HepG2 (cell line): ENCODE data around the gene TRPC1. TPM values are rescaled to one million over a fixed set of nuclear protein-coding genes. Genes with fewer than 3 reads are reported as not detected.

Experiments
- ATAC-seq: fragments of 200-7000 bp; cut with Tn5 transposase; 3 replicates; pipeline ENCODE4 v1.9.1; 2020; ENCODE audit warnings: mild to moderate bottlenecking, moderate library complexity
- BruUV-seq: library from RNA; stranded (reverse); fragments of 400-500 nt; replicated peaks from 2 replicates; lab custom pipeline; 2021; lab: Mats Ljungman, UMichigan
- CTCF ChIA-PET: fragments of 300-600 bp; formaldehyde crosslinking; extraction: SDS; loops from one replicate; lab custom pipeline; 2021; ENCODE audit warnings: low total read pairs, inconsistent platforms, low intra/inter-chr PET ratio; lab: Yijun Ruan, JAX
- POLR2A ChIA-PET: fragments of 350-600 bp; sonication (Branson Sonifier 250); formaldehyde crosslinking; loops from one replicate; lab custom pipeline; 2020; ENCODE audit warnings: antibody characterized with exemption, inconsistent platforms; lab: Yijun Ruan, JAX
- DNase-seq: peaks from one replicate; pipeline ENCODE4 v3.0.0-alpha.2; 2015; ENCODE audit warnings: low spot score
- FAIRE-seq: peaks from 3 replicates; lab custom pipeline; 2011; peaks lifted over from hg19 to GRCh38; lab: Jason Lieb, UNC
- H2AFZ ChIP-seq: one replicate; pipeline ENCODE4 v1.6.1; 2011; ENCODE audit warnings: low read length, inconsistent platforms
- H3K27ac ChIP-seq: fragments of 300-600 bp; 3 replicates; pipeline ENCODE4 v1.8.0; 2011; ENCODE audit warnings: mixed run types, mild to moderate bottlenecking, mixed read lengths, low read length, inconsistent platforms; ENCODE audit not compliant: insufficient read depth; ENCODE audit errors: extremely low read length
- H3K27me3 ChIP-seq, 2 experiments: fragments of 200-600 bp in 1 of 2; 2 replicates in 1 of 2; 3 replicates in 1 of 2; pipeline versions ENCODE4 v1.6.0 to v1.8.0; 2011; ENCODE audit warnings: low read length in 2 of 2, mild to moderate bottlenecking in 2 of 2, moderate library complexity in 2 of 2, inconsistent platforms in 1 of 2; ENCODE audit not compliant: insufficient read depth in 2 of 2, control insufficient read depth in 1 of 2
- H3K36me3 ChIP-seq, 2 experiments: fragments of 200-600 bp in 1 of 2; replicated peaks in 1 of 2; 2 replicates in 1 of 2; 3 replicates in 1 of 2; pipeline versions ENCODE4 v1.5.1 to v1.8.0; 2011; ENCODE audit warnings: low read length in 2 of 2, inconsistent platforms in 1 of 2; ENCODE audit not compliant: insufficient read depth in 2 of 2, control insufficient read depth in 1 of 2
- H3K4me1 ChIP-seq: 2 replicates; pipeline ENCODE4 v1.5.1; 2012; ENCODE audit warnings: low read length, inconsistent platforms; ENCODE audit not compliant: insufficient read depth
- H3K4me2 ChIP-seq: 2 replicates; pipeline ENCODE4 v1.6.0; 2011; ENCODE audit warnings: low read depth, low read length, inconsistent platforms
- H3K4me3 ChIP-seq, 3 experiments: fragments of 200-600 bp in 1 of 3; sonication (generic), shearing (Covaris generic) in 1 of 3; replicated peaks in 1 of 3; 2 replicates each; pipeline ENCODE4 v1.5.1; 2011 to 2016; ENCODE audit warnings: low read length in 3 of 3, inconsistent platforms in 2 of 3, low read depth in 2 of 3, mild to moderate bottlenecking in 2 of 3, control low read depth in 1 of 3, mixed read lengths in 1 of 3; ENCODE audit not compliant: insufficient read depth in 1 of 3
- H3K79me2 ChIP-seq: one replicate; pipeline ENCODE4 v1.6.1; 2011; ENCODE audit warnings: low read length, inconsistent platforms; ENCODE audit not compliant: insufficient read depth
- H3K9ac ChIP-seq: 2 replicates; pipeline ENCODE4 v1.6.0; 2011; ENCODE audit warnings: mild to moderate bottlenecking, low read depth, low read length, inconsistent platforms; ENCODE audit not compliant: insufficient read depth
- H3K9me3 ChIP-seq: 2 replicates; pipeline ENCODE4 v1.5.1; 2012; ENCODE audit warnings: mild to moderate bottlenecking, low read length
- H4K20me1 ChIP-seq: 2 replicates; pipeline ENCODE4 v1.6.0; 2011; ENCODE audit warnings: inconsistent platforms, mild to moderate bottlenecking, low read length, moderate library complexity; ENCODE audit not compliant: insufficient read depth
- ARID2 ChIP-seq: sonication (generic); formaldehyde crosslinking; IDR thresholded peaks from 2 replicates; pipeline ENCODE4 v1.8.1; 2022; ENCODE audit warnings: mild to moderate bottlenecking, missing genetic modification reagents, borderline replicate concordance
- BHLHE40 ChIP-seq: IDR thresholded peaks from 2 replicates; pipeline ENCODE4 v1.6.1; 2011; ENCODE audit warnings: low read length, improper control_type of control experiment
- MEIS1 ChIP-seq: sonication (generic); formaldehyde crosslinking; IDR thresholded peaks from 2 replicates; pipeline ENCODE4 v1.9.0; 2021; ENCODE audit warnings: mild to moderate bottlenecking, missing genetic modification reagents, moderate library complexity, borderline replicate concordance
- RBM39 ChIP-seq: fragments of 200-400 bp; formaldehyde crosslinking; IDR thresholded peaks from one replicate; pipeline ENCODE4 v1.6.1; 2018; ENCODE audit warnings: antibody characterized with exemption, mild to moderate bottlenecking, low read depth, low read length; ENCODE audit not compliant: poor library complexity, severe bottlenecking
- REPIN1 ChIP-seq: sonication (generic); formaldehyde crosslinking; IDR thresholded peaks from 2 replicates; pipeline ENCODE4 v1.8.0; 2022; ENCODE audit warnings: missing genetic modification reagents, low read depth, mild to moderate bottlenecking, borderline replicate concordance
- ZNF24 ChIP-seq: fragments of 450-650 bp; IDR thresholded peaks from 2 replicates; pipeline ENCODE4 v1.6.1; 2017; ENCODE audit warnings: antibody characterized with exemption, mild to moderate bottlenecking
- ZNF326 ChIP-seq: sonication (generic); formaldehyde crosslinking; IDR thresholded peaks from 2 replicates; pipeline ENCODE4 v1.4.0; 2020; ENCODE audit warnings: missing genetic modification reagents, borderline replicate concordance
- ZNF713 ChIP-seq: sonication (generic); formaldehyde crosslinking; IDR thresholded peaks from 2 replicates; pipeline ENCODE4 v1.4.0; 2020; ENCODE audit warnings: mild to moderate bottlenecking, missing genetic modification reagents
- WGBS: methylation state at CpG from one replicate; pipeline ENCODE4 v1.1.6; 2017; ENCODE audit warnings: low lambda C conversion rate; 5-methylcytosine and 5-hydroxymethylcytosine counted together
- in situ Hi-C: cut with HindIII; loops from 2 replicates; pipeline ENCODE4 v1.10.0; 2017; ENCODE audit warnings: low pct_unique_long_range_greater_than_20kb; ENCODE audit not compliant: extremely low pct_ligation_motif_present
- intact Hi-C: fragments of 100-400 bp; cut with micrococcal nuclease; formaldehyde crosslinking; loops from one replicate; pipeline ENCODE4 v1.10.0; 2022; ENCODE audit not compliant: unreplicated experiment
- polyA plus RNA-seq, 8 experiments: library from polyadenylated mRNA; depleted of rRNA in 3 of 8; stranded (reverse) in 7 of 8; unstranded in 1 of 8; fragments of >200 nt; fragmentation: Illumina TruSeq in 4 of 8; extraction: Trizol in 4 of 8; gene quantifications; 2 replicates each; pipeline versions ENCODE4 v1.2.1 to v1.2.3, GENCODE V29; 2011 to 2016; ENCODE audit warnings: low read depth in 4 of 8, missing spikeins in 1 of 8, mixed read lengths in 1 of 8; ENCODE audit not compliant: insufficient read depth in 1 of 8
- total RNA-seq, 5 experiments: library from RNA; depleted of rRNA; stranded (reverse); fragments of >200 nt; fragmentation: Illumina TruSeq; extraction: Trizol; gene quantifications; 2 replicates each; pipeline ENCODE4 v1.2.3, GENCODE V29; 2016; ENCODE audit warnings: low read depth in 1 of 5
- TF ChIP-seq, protein P1 (sequence below): sonication (generic); formaldehyde crosslinking; IDR thresholded peaks from 2 replicates; pipeline ENCODE4 v1.9.0; 2021; ENCODE audit warnings: missing genetic modification reagents, mild to moderate bottlenecking, borderline replicate concordance

TRPC1 gene
- total and polyA plus RNA-seq, 2 of the 13 experiments (the other 11 are each of a cell fraction or from before 2014, with no cell fraction given) = 10.8 to 13.1 TPM

DNA sequence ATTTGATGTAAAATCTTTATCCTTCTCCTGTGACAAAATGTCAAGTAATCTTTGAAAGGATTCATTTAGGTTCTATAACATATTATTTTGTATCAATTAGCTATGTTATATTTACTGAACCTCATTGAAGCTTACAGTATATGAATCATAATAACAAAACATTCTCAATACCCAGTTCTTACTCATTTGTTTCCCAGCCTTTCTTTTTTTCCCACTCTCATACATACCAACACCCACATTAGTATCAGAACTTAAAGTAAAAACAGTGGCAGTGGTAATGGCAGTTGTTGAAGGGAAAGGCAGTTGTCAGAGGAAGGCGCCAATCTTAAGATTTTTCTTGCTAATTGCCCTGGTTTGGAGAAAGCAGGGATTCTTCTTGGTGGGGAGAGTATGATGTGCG, 33.2 kb upstream of the TRPC1 start:
- Histone ChIP-seq H4K20me1 (no peaks in the 10 kb centered on the region), H3K4me1 (no peaks in the 10 kb centered on the region), H3K36me3 (peaks cover 1 to 16% of the 10 kb centered on the region in 2 experiments; a peak in 3 of 5 replicates), H3K9ac (no peak overlapping the region), H3K4me2 (no peak overlapping the region), H3K4me3 (no peak overlapping the region), H2AFZ (no peak overlapping the region), H3K9me3 (no peaks in the 10 kb centered on the region), H3K79me2 (no peaks in the 10 kb centered on the region), H3K27me3 (no peaks in the 10 kb centered on the region), H3K27ac (no peak overlapping the region)
- intact Hi-C loops = no loop called here
- 96% methylated on average over 2 of the region's 2 CpGs for WGBS
- ATAC-seq (no peak), DNase-seq (no peak), FAIRE-seq (no peak)
- TF ChIP-seq BHLHE40 (no peak), REPIN1 (CRISPR knock-in tag) (no peak), ARID2 (CRISPR knock-in tag) (no peak), ZNF713 (no peak), ZNF326 (CRISPR knock-in tag) (no peak), MEIS1 (no peak), RBM39 (no peak), ZNF24 (no peak)
- TF ChIP-seq, protein P1, sequence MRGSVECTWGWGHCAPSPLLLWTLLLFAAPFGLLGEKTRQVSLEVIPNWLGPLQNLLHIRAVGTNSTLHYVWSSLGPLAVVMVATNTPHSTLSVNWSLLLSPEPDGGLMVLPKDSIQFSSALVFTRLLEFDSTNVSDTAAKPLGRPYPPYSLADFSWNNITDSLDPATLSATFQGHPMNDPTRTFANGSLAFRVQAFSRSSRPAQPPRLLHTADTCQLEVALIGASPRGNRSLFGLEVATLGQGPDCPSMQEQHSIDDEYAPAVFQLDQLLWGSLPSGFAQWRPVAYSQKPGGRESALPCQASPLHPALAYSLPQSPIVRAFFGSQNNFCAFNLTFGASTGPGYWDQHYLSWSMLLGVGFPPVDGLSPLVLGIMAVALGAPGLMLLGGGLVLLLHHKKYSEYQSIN (CRISPR knock-in tag) = no peak
- in situ Hi-C loops = no loop called here
- BruUV-seq = no TSS peak
- ChIA-PET CTCF (no interaction called here), POLR2A (no interaction called here)
